HPDE6-E6E7 (cell line): Measurements from ENCODE around the gene CALR.
"Not testable (repeated sequence)": the region's sequence is repeated elsewhere in the genome, so short reads cannot be mapped to it uniquely, and the experiment has no call there.

Experiments
- DNase-seq: peaks from one replicate; pipeline ENCODE4 v3.0.0; 2011; ENCODE audit warnings: missing footprints; ENCODE audit errors: extremely low spot score

CALR gene

GRCh38 chr19:12933287-12934072 is 4.9 kb upstream of the CALR start, which contains the start of gene FARSA:
Gene FARSA, minus strand, starts transcription at chr19:12933711. Its CDS starts 15 bp downstream, at chr19:12933696.
- DNase-seq, result peak; percentile 90

- DNase-seq, result no peak
Observed at GRCh38 chr19:12935071-12935470, 3.3 kb upstream of the CALR start.

- DNase-seq, result no peak
Observed at GRCh38 chr19:12936582-12936981, 1.8 kb upstream of the CALR start.

GRCh38 chr19:12937093-12937926 is 1.1 kb upstream of the CALR start:
- DNase-seq, result no peak

- no peak for DNase-seq
Observed at GRCh38 chr19:12938779-12939601, 581 bp downstream of the CALR start.

- DNase-seq, result no peak
Observed at GRCh38 chr19:12939975-12940423, 1.6 kb downstream of the CALR start.

- DNase-seq, result no peak
Observed at GRCh38 chr19:12940897-12941296, 2.5 kb downstream of the CALR start.

GRCh38 chr19:12943437-12944044 is 5.1 kb downstream of the CALR start:
- DNase-seq, result no peak

GRCh38 chr19:12944104-12944674 is 5.8 kb downstream of the CALR start:
- no peak for DNase-seq

GRCh38 chr19:12945479-12946091 is 7.2 kb downstream of the CALR start, which contains the start of gene RAD23A:
Gene RAD23A, plus strand, starts transcription at chr19:12945862. Its CDS starts 87 bp downstream, at chr19:12945949.
- DNase-seq, result peak; percentile 83

GRCh38 chr19:12946092-12946721 is 7.8 kb downstream of the CALR start:
- DNase-seq, result peak; percentile 80

GRCh38 chr19:12946731-12947496 is 8.5 kb downstream of the CALR start:
- no peak for DNase-seq

GRCh38 chr19:12947702-12948611 is 9.5 kb downstream of the CALR start:
- no peak for DNase-seq

- no peak for DNase-seq
Observed at GRCh38 chr19:12948612-12949362, 10.4 kb downstream of the CALR start.

- no peak for DNase-seq
Observed at GRCh38 chr19:12949363-12950283, 11.2 kb downstream of the CALR start.

GRCh38 chr19:12952050-12952449 is 13.6 kb downstream of the CALR start:
- not testable (repeated sequence) for DNase-seq
